MM.1S (cell line): ENCODE results near the gene USP9X.

Source experiments
- DNase-seq: peaks from one replicate; pipeline ENCODE4 v3.0.0-alpha.2; 2015
- H2AFZ ChIP-seq: fragments of 300-600 bp; sonication (generic); 2 replicates; pipeline ENCODE4 v1.6.0; 2016; ENCODE audit warnings: antibody characterized with exemption, low read length
- H3F3A ChIP-seq: fragments of 300-600 bp; sonication (generic); 2 replicates; pipeline ENCODE4 v1.6.1; 2016; ENCODE audit warnings: mild to moderate bottlenecking, antibody characterized with exemption, low read length, moderate library complexity, mixed read lengths; ENCODE audit not compliant: insufficient read depth
- H3K27ac ChIP-seq: fragments of 300-600 bp; sonication (generic); 2 replicates; pipeline ENCODE4 v1.5.1; 2016; ENCODE audit warnings: mild to moderate bottlenecking, low read length
- H3K27me3 ChIP-seq: fragments of 300-600 bp; sonication (generic); replicated peaks from 2 replicates; pipeline ENCODE4 v1.6.0; 2016; ENCODE audit warnings: low read length; ENCODE audit not compliant: insufficient read depth
- H3K36me3 ChIP-seq: fragments of 300-600 bp; sonication (generic); replicated peaks from 2 replicates; pipeline ENCODE4 v1.6.1; 2016; ENCODE audit warnings: mild to moderate bottlenecking, low read length, mixed read lengths; ENCODE audit not compliant: insufficient read depth
- H3K4me1 ChIP-seq: fragments of 300-600 bp; sonication (generic); 2 replicates; pipeline ENCODE4 v1.6.1; 2016; ENCODE audit warnings: low read length, mixed read lengths
- H3K4me2 ChIP-seq: fragments of 300-600 bp; sonication (generic); 2 replicates; pipeline ENCODE4 v1.6.0; 2016; ENCODE audit warnings: low read depth, low read length
- H3K4me3 ChIP-seq: fragments of 300-600 bp; sonication (generic); 2 replicates; pipeline ENCODE4 v1.5.1; 2016; ENCODE audit warnings: low read length, mixed read lengths
- H3K79me2 ChIP-seq: fragments of 300-600 bp; sonication (generic); 2 replicates; pipeline ENCODE4 v1.6.1; 2016; ENCODE audit warnings: mixed run types, low read length, mixed read lengths
- H3K9ac ChIP-seq: fragments of 300-600 bp; sonication (generic); 2 replicates; pipeline ENCODE4 v1.6.1; 2016; ENCODE audit warnings: low read length, mixed read lengths
- H3K9me2 ChIP-seq: fragments of 300-600 bp; sonication (generic); replicated peaks from 2 replicates; pipeline ENCODE4 v1.6.1; 2016; ENCODE audit warnings: mild to moderate bottlenecking, low read length, mixed read lengths; ENCODE audit not compliant: insufficient read depth
- H3K9me3 ChIP-seq: fragments of 300-600 bp; sonication (generic); replicated peaks from 2 replicates; pipeline ENCODE4 v1.6.1; 2016; ENCODE audit warnings: mild to moderate bottlenecking, low read length, mixed read lengths; ENCODE audit not compliant: insufficient read depth
- H4K20me1 ChIP-seq: fragments of 300-600 bp; sonication (generic); 2 replicates; pipeline ENCODE4 v1.6.1; 2016; ENCODE audit warnings: mild to moderate bottlenecking, low read length, moderate library complexity, mixed read lengths; ENCODE audit not compliant: insufficient read depth
- EZH2 ChIP-seq: fragments of 300-600 bp; sonication (generic); optimal IDR thresholded peaks from 2 replicates; pipeline ENCODE3; 2017; ENCODE audit warnings: low read depth, mild to moderate bottlenecking, antibody characterized with exemption, low read length, mixed read lengths
- EZH2phosphoT487 ChIP-seq: fragments of 300-600 bp; sonication (generic); IDR thresholded peaks from 2 replicates; pipeline ENCODE4 v1.6.1; 2018; ENCODE audit warnings: antibody characterized with exemption, low read length
- TF ChIP-seq, protein P1 (sequence below): fragments of 300-600 bp; sonication (generic); IDR thresholded peaks from 2 replicates; pipeline ENCODE4 v1.5.1; 2016; ENCODE audit warnings: antibody characterized with exemption, low read length, mixed read lengths

USP9X gene

GRCh38 chrX:41116948-41117347 lies 31.7 kb downstream of the USP9X start:
- H3K36me3 ChIP-seq = no peaks in the 10 kb centered on the region
- no peaks in the 10 kb centered on the region for H3K9me2 ChIP-seq
- H3K4me1 ChIP-seq = peaks cover 19% of the 10 kb centered on the region
- H3K4me2 ChIP-seq = peak overlapping the region; percentile 72
- TF ChIP-seq EZH2 (no peak), EZH2phosphoT487 (no peak)
- TF ChIP-seq, protein P1, sequence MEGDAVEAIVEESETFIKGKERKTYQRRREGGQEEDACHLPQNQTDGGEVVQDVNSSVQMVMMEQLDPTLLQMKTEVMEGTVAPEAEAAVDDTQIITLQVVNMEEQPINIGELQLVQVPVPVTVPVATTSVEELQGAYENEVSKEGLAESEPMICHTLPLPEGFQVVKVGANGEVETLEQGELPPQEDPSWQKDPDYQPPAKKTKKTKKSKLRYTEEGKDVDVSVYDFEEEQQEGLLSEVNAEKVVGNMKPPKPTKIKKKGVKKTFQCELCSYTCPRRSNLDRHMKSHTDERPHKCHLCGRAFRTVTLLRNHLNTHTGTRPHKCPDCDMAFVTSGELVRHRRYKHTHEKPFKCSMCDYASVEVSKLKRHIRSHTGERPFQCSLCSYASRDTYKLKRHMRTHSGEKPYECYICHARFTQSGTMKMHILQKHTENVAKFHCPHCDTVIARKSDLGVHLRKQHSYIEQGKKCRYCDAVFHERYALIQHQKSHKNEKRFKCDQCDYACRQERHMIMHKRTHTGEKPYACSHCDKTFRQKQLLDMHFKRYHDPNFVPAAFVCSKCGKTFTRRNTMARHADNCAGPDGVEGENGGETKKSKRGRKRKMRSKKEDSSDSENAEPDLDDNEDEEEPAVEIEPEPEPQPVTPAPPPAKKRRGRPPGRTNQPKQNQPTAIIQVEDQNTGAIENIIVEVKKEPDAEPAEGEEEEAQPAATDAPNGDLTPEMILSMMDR = no peak
- peaks cover 37% of the 10 kb centered on the region for H4K20me1 ChIP-seq
- H3K27ac ChIP-seq = peak overlapping the region; percentile 6; the same call in 1 of the 2 replicates
- 0 out of 2 replicates have a peak overlapping the region, but pooled peaks have one; percentile 17 for H3K4me3 ChIP-seq
- peaks cover 14% of the 10 kb centered on the region; the same call in 1 of the 2 replicates for H3F3A ChIP-seq
- DNase-seq = peak; percentile 73
- H3K9me3 ChIP-seq = no peaks in the 10 kb centered on the region
- no peak overlapping the region for H3K9ac ChIP-seq
- H2AFZ ChIP-seq = no peak overlapping the region
- H3K79me2 ChIP-seq = peaks cover 96% of the 10 kb centered on the region
- H3K27me3 ChIP-seq = no peaks in the 10 kb centered on the region

DNA sequence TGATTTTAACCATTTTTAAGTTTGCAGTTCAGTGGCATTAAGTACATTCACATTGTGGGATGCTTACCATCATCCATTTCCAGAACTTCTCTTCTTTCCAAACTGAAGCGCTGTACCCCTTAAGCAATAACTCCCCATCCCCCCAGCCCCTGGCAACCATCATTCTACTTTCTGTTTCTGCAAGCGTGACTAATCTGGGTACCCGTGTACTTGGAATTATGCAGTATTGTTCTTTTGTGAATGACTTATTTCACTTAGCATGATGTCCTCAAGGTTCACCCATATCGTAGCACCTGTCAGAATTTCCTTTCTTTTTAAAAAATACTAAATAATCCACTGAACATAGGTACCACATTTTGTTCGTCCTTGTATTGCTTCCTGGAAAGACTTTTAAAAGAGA lies 32.9 kb downstream of the USP9X start:
- peaks cover 14% of the 10 kb centered on the region; the same call in 1 of the 2 replicates for H3F3A ChIP-seq
- H3K4me2 ChIP-seq = no peak overlapping the region
- no peaks in the 10 kb centered on the region for H3K9me2 ChIP-seq
- TF ChIP-seq EZH2phosphoT487 (no peak), EZH2 (no peak)
- TF ChIP-seq, protein P1 = no peak
- no peak overlapping the region for H3K27ac ChIP-seq
- no peaks in the 10 kb centered on the region for H3K9me3 ChIP-seq
- H3K36me3 ChIP-seq = no peaks in the 10 kb centered on the region
- peaks cover 19% of the 10 kb centered on the region for H3K4me1 ChIP-seq
- no peak for DNase-seq
- H3K79me2 ChIP-seq = peaks cover 96% of the 10 kb centered on the region
- no peak overlapping the region for H3K4me3 ChIP-seq
- no peak overlapping the region for H2AFZ ChIP-seq
- no peaks in the 10 kb centered on the region for H3K27me3 ChIP-seq
- H3K9ac ChIP-seq = no peak overlapping the region
- peaks cover 41% of the 10 kb centered on the region for H4K20me1 ChIP-seq

GRCh38 chrX:41119803-41120202 lies 34.6 kb downstream of the USP9X start:
- Histone ChIP-seq H3K27me3 (no peaks in the 10 kb centered on the region), H3K4me1 (peaks cover 19% of the 10 kb centered on the region), H3K9me2 (no peaks in the 10 kb centered on the region), H4K20me1 (peaks cover 41% of the 10 kb centered on the region), H3K4me3 (no peak overlapping the region), H3K79me2 (peaks cover 96% of the 10 kb centered on the region), H3K27ac (no peak overlapping the region), H3F3A (peaks cover 14% of the 10 kb centered on the region; the same call in 1 of the 2 replicates), H3K9me3 (no peaks in the 10 kb centered on the region), H3K36me3 (no peaks in the 10 kb centered on the region), H3K4me2 (no peak overlapping the region), H3K9ac (no peak overlapping the region), H2AFZ (no peak overlapping the region)
- TF ChIP-seq, protein P1 = no peak
- TF ChIP-seq EZH2phosphoT487 (no peak), EZH2 (no peak)
- no peak for DNase-seq
